Neural crest cell (in vitro differentiated cells): ENCODE results near the gene NCKAP5L. TPM values are rescaled to one million over a fixed set of nuclear protein-coding genes. Genes with fewer than 3 reads are reported as not detected.

Source experiments
- DNase-seq: peaks from one replicate; pipeline ENCODE4 v3.0.0; 2021; ENCODE audit warnings: low read depth, mixed read lengths, low spot score
- H3K27ac Mint-ChIP-seq: one replicate; pipeline ENCODE4 v1.8.0; 2021; ENCODE audit warnings: mild to moderate bottlenecking, mixed read lengths; ENCODE audit not compliant: unreplicated experiment
- H3K27me3 Mint-ChIP-seq: 2 replicates; pipeline ENCODE4 v1.8.0; 2021; ENCODE audit warnings: low read depth, mild to moderate bottlenecking, mixed read lengths
- H3K36me3 Mint-ChIP-seq: 2 replicates; pipeline ENCODE4 v1.8.0; 2021; ENCODE audit warnings: low read depth, mild to moderate bottlenecking, mixed read lengths
- H3K4me1 Mint-ChIP-seq: 2 replicates; pipeline ENCODE4 v1.8.0; 2021; ENCODE audit warnings: mixed read lengths
- H3K4me3 Mint-ChIP-seq: one replicate; pipeline ENCODE4 v1.8.0; 2021; ENCODE audit warnings: mild to moderate bottlenecking, mixed read lengths
- H3K9me3 Mint-ChIP-seq: 2 replicates; pipeline ENCODE4 v1.8.0; 2021; ENCODE audit warnings: mixed read lengths
- CTCF ChIP-seq: fragments of 200-600 bp; sonication (generic); conservative IDR thresholded peaks from 2 replicates; pipeline ENCODE4 v1.5.0; 2021; ENCODE audit warnings: antibody characterized with exemption, mild to moderate bottlenecking
- total RNA-seq: library from RNA; stranded (reverse); gene quantifications from 2 replicates; pipeline ENCODE4 v1.2.1, GENCODE V29; 2021

NCKAP5L gene
- total RNA-seq, 1 donor from 2014 or later, result 45.0 TPM

DNA sequence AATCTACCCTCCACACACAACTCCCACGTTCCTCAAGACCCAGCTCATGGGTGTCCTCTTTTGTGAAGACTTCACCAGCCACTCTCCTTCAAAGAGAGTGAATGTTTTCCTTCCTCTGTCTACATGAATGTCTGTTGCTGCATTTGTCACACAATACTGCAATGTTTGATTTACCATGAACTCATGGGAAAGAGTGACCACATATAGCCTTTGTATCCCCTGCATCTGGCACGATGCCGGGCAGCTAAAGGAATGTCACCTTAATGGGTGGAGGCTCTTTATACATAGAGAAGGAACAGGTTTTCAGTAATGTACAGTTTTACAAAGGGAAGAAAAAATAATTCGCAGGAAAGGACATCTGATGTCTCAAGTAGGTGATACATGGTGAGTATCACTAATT is 26.8 kb upstream of the NCKAP5L start:
- no peak for DNase-seq
- Mint-ChIP-seq H3K9me3 (peaks cover 5% of the 10 kb centered on the region), H3K4me3 (no peak overlapping the region), H3K27me3 (peaks cover 72% of the 10 kb centered on the region), H3K4me1 (no peaks in the 10 kb centered on the region), H3K27ac (no peak overlapping the region), H3K36me3 (no peaks in the 10 kb centered on the region)
- no peak for TF ChIP-seq CTCF

DNA sequence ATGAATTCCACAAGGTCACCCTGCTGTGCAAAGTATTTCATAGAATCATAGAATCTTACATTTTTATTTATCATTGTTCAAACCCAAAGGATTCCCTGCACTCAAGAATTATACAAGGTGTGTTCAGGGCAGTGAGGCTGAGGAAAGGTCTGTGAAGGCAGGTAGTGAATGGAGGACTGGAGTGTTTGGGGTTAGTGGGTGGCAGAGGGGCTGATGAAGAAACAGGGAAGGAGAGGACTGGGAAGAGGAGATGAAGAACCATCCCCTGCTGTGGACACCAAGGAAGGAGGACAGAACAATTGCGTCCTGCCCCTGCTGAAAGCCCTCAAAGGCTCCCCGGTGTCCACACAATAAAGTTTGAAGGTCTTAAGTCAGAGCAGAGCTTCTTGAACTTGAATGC is 25.5 kb upstream of the NCKAP5L start:
- H3K4me1 Mint-ChIP-seq, result no peaks in the 10 kb centered on the region
- peaks cover 2% of the 10 kb centered on the region for H3K9me3 Mint-ChIP-seq
- H3K4me3 Mint-ChIP-seq, result no peak overlapping the region
- TF ChIP-seq CTCF, result no peak
- DNase-seq, result no peak
- no peaks in the 10 kb centered on the region for H3K36me3 Mint-ChIP-seq
- H3K27me3 Mint-ChIP-seq, result peaks cover 78% of the 10 kb centered on the region
- H3K27ac Mint-ChIP-seq, result no peak overlapping the region

GRCh38 chr12:49847161-49847560 is 18.9 kb upstream of the NCKAP5L start:
- H3K9me3 Mint-ChIP-seq, result no peaks in the 10 kb centered on the region
- TF ChIP-seq CTCF, result no peak
- H3K36me3 Mint-ChIP-seq, result no peaks in the 10 kb centered on the region
- H3K4me3 Mint-ChIP-seq, result peak overlapping the region; percentile 2
- H3K27ac Mint-ChIP-seq, result no peak overlapping the region
- peaks cover 11% of the 10 kb centered on the region for H3K4me1 Mint-ChIP-seq
- no peak for DNase-seq
- peaks cover 55% of the 10 kb centered on the region for H3K27me3 Mint-ChIP-seq

GRCh38 chr12:49846032-49846431 is 17.8 kb upstream of the NCKAP5L start:
- Mint-ChIP-seq H3K27me3 (peaks cover 45% of the 10 kb centered on the region), H3K4me3 (no peak overlapping the region), H3K27ac (no peak overlapping the region), H3K4me1 (peaks cover 21% of the 10 kb centered on the region), H3K36me3 (no peaks in the 10 kb centered on the region), H3K9me3 (no peaks in the 10 kb centered on the region)
- no peak for DNase-seq
- TF ChIP-seq CTCF, result no peak

DNA sequence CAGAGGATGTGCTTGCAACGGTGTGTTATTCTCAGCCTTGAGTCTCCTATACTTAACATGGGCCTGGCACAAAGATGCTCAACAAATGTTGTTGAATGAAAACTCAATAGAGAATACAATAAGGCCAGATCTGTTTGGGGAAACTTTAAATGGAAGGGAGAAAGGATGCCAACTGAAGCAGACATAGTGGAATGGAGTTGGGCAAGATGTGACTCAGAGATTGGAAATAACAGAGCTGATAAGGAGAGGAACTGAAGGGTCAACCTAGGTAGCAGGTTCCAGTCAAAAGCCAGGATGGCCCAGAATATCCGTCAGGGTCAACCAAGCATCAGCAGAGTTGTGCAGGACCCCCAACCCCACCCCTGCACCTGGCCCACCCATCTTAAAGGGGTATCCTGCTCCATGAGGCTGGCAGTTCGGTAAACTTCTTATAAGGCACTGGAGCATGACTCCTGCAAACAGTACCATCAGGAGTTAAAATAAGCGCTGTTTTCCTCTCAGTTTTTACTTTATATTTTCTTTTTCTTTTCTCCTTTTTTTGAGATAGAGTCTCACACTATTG is 15.7 kb upstream of the NCKAP5L start:
- H3K4me1 Mint-ChIP-seq, result peaks cover 21% of the 10 kb centered on the region
- no peak for DNase-seq
- no peak overlapping the region for H3K27ac Mint-ChIP-seq
- no peak for TF ChIP-seq CTCF
- peak overlapping the region; percentile 94 for H3K4me3 Mint-ChIP-seq
- H3K27me3 Mint-ChIP-seq, result peaks cover 30% of the 10 kb centered on the region
- H3K36me3 Mint-ChIP-seq, result no peaks in the 10 kb centered on the region
- H3K9me3 Mint-ChIP-seq, result no peaks in the 10 kb centered on the region

- H3K36me3 Mint-ChIP-seq, result no peaks in the 10 kb centered on the region
- DNase-seq, result no peak
- H3K27me3 Mint-ChIP-seq, result peaks cover 24% of the 10 kb centered on the region
- peak overlapping the region; percentile 94 for H3K4me3 Mint-ChIP-seq
- peaks cover 21% of the 10 kb centered on the region for H3K4me1 Mint-ChIP-seq
- TF ChIP-seq CTCF, result no peak
- H3K9me3 Mint-ChIP-seq, result no peaks in the 10 kb centered on the region
- peak overlapping the region; percentile 95 for H3K27ac Mint-ChIP-seq
Measured at GRCh38 chr12:49843411-49843810, 15.2 kb upstream of the NCKAP5L start.
